GM18507 (cell line): ENCODE results near the gene CREB3.
A peak's percentile ranks its signal among the peaks of the same experiment; 100 is the strongest.

Experiments
- DNase-seq: peaks from one replicate; pipeline ENCODE4 v3.0.0; 2011; ENCODE audit warnings: low read depth; ENCODE audit not compliant: insufficient read length; ENCODE audit errors: extremely low spot score
- FAIRE-seq: peaks from 2 replicates; lab custom pipeline; 2011; peaks lifted over from hg19 to GRCh38; lab: Jason Lieb, UNC

CREB3 gene

GRCh38 chr9:35763803-35764202, 31.3 kb downstream of the CREB3 start:
- DNase-seq (no peak), FAIRE-seq (no peak)

GRCh38 chr9:35766997-35767396, 34.5 kb downstream of the CREB3 start:
- no peak for DNase-seq
- no peak for FAIRE-seq

GRCh38 chr9:35767458-35767857, 35.0 kb downstream of the CREB3 start:
- FAIRE-seq: no peak

GRCh38 chr9:35769763-35770162, 37.3 kb downstream of the CREB3 start:
- DNase-seq (no peak), FAIRE-seq (no peak)

More at GRCh38 chr9:35767458-35767857, 35.0 kb downstream of the CREB3 start:
- no peak for DNase-seq

- no peak for DNase-seq
- no peak for FAIRE-seq
These were observed 38.6 kb downstream of the CREB3 start for GRCh38 chr9:35771075-35771433.

- DNase-seq (no peak), FAIRE-seq (no peak)
These were observed 39.1 kb downstream of the CREB3 start for GRCh38 chr9:35771534-35771933.

GRCh38 chr9:35771943-35772342, 39.5 kb downstream of the CREB3 start:
- DNase-seq (no peak), FAIRE-seq (no peak)

- DNase-seq (no peak), FAIRE-seq (no peak)
These were observed 42.6 kb downstream of the CREB3 start for GRCh38 chr9:35774907-35775635.

- FAIRE-seq (no peak), DNase-seq (no peak)
These were observed 43.6 kb downstream of the CREB3 start for GRCh38 chr9:35776018-35776417.

GRCh38 chr9:35778496-35778895, 46.0 kb downstream of the CREB3 start:
- FAIRE-seq (no peak), DNase-seq (no peak)

- no peak for DNase-seq
- no peak for FAIRE-seq
These were observed 48.6 kb downstream of the CREB3 start for GRCh38 chr9:35781066-35781465.

GRCh38 chr9:35783418-35783817, 51.0 kb downstream of the CREB3 start:
- DNase-seq (no peak), FAIRE-seq (peak; percentile 5)
